SK-N-SH (cell line): Measurements from ENCODE around the gene PEX3. TPM values are rescaled to one million over a fixed set of nuclear protein-coding genes. Genes with fewer than 3 reads are reported as not detected.

ENCODE experiments used
- CTCF ChIA-PET: fragments of 300-600, 350-600 bp; formaldehyde crosslinking; extraction: SDS; loops from one replicate; lab custom pipeline; 2021; lab: Yijun Ruan, JAX
- POLR2A ChIA-PET: fragments of 350-600 bp; sonication (Branson Sonifier 250); formaldehyde crosslinking; extraction: SDS; loops from one replicate; lab custom pipeline; 2020; ENCODE audit warnings: antibody characterized with exemption, inconsistent platforms; lab: Yijun Ruan, JAX
- DNase-seq: peaks from one replicate; pipeline ENCODE4 v3.0.0; 2012
- H2AFZ ChIP-seq: fragments of 200-600 bp; sonication (generic); 2 replicates; pipeline ENCODE4 v1.8.1; 2016; ENCODE audit warnings: antibody characterized with exemption, mild to moderate bottlenecking, low read depth
- H3F3A ChIP-seq: fragments of 200-600 bp; sonication (generic); replicated peaks from 2 replicates; pipeline ENCODE3; 2016; ENCODE audit warnings: antibody characterized with exemption, mild to moderate bottlenecking; ENCODE audit not compliant: insufficient read depth
- H3K27ac ChIP-seq, 2 experiments: fragments of 200-500 bp in 1 of 2; fragments of 200-600 bp in 1 of 2; sonication (Bioruptor generic) in 1 of 2; sonication (generic), shearing (Covaris generic) in 1 of 2; 2 replicates each; pipeline versions ENCODE4 v1.5.1 to v1.6.1; 2014 to 2016; ENCODE audit warnings: low read depth in 2 of 2, inconsistent platforms in 1 of 2, low read length in 1 of 2, mild to moderate bottlenecking in 1 of 2, mixed read lengths in 1 of 2
- H3K27me3 ChIP-seq: fragments of 200-600 bp; sonication (generic), shearing (Covaris generic); 2 replicates; pipeline ENCODE4 v1.6.1; 2016; ENCODE audit warnings: mixed run types; ENCODE audit not compliant: insufficient read depth
- H3K36me3 ChIP-seq, 2 experiments: fragments of 200-500 bp in 1 of 2; fragments of 200-600 bp in 1 of 2; sonication (Bioruptor generic) in 1 of 2; sonication (generic) in 1 of 2; replicated peaks in 1 of 2; 2 replicates each; pipeline versions ENCODE3 to v1.5.1; 2014 to 2016; ENCODE audit warnings: low read length in 1 of 2, mild to moderate bottlenecking in 1 of 2; ENCODE audit not compliant: insufficient read depth in 2 of 2, control insufficient read depth in 1 of 2
- H3K4me1 ChIP-seq, 2 experiments: fragments of 200-500 bp in 1 of 2; fragments of 200-600 bp in 1 of 2; sonication (Bioruptor generic) in 1 of 2; sonication (generic), shearing (Covaris generic) in 1 of 2; 2 replicates each; pipeline versions ENCODE4 v1.5.1 to v1.6.1; 2014 to 2016; ENCODE audit warnings: low read depth in 1 of 2, low read length in 1 of 2, mixed run types in 1 of 2; ENCODE audit not compliant: insufficient read depth in 2 of 2, control insufficient read depth in 1 of 2
- H3K4me2 ChIP-seq: fragments of 200-600 bp; sonication (generic), shearing (Covaris generic); 2 replicates; pipeline ENCODE4 v1.6.1; 2017; ENCODE audit warnings: mixed run types
- H3K4me3 ChIP-seq, 2 experiments: fragments of 200-500 bp in 1 of 2; fragments of 200-600 bp in 1 of 2; sonication (Bioruptor generic) in 1 of 2; sonication (generic), shearing (Covaris generic) in 1 of 2; 2 replicates each; pipeline versions ENCODE4 v1.5.1 to v1.8.1; 2014 to 2016; ENCODE audit warnings: low read depth in 2 of 2, inconsistent platforms in 1 of 2, low read length in 1 of 2, mild to moderate bottlenecking in 1 of 2, mixed read lengths in 1 of 2, moderate library complexity in 1 of 2
- H3K79me2 ChIP-seq: fragments of 200-600 bp; sonication (generic); 2 replicates; pipeline ENCODE4 v1.8.1; 2017; ENCODE audit warnings: mild to moderate bottlenecking; ENCODE audit not compliant: insufficient read depth
- H3K9ac ChIP-seq: fragments of 200-600 bp; sonication (generic); 2 replicates; pipeline ENCODE4 v1.6.1; 2017; ENCODE audit warnings: mixed run types
- H3K9me2 ChIP-seq: fragments of 200-600 bp; sonication (generic); 2 replicates; pipeline ENCODE4 v1.6.1; 2017; ENCODE audit warnings: mixed run types
- H3K9me3 ChIP-seq: fragments of 200-600 bp; sonication (generic); 2 replicates; pipeline ENCODE4 v1.6.1; 2017; ENCODE audit warnings: mixed run types, mild to moderate bottlenecking, moderate library complexity
- H4K20me1 ChIP-seq: fragments of 200-600 bp; sonication (generic); 2 replicates; pipeline ENCODE4 v1.6.1; 2017; ENCODE audit warnings: mild to moderate bottlenecking, mixed run types; ENCODE audit not compliant: insufficient read depth
- ELF1 ChIP-seq: IDR thresholded peaks from 2 replicates; pipeline ENCODE4 v1.4.0; 2012
- GABPA ChIP-seq: IDR thresholded peaks from 2 replicates; pipeline ENCODE4 v1.4.0; 2012; ENCODE audit warnings: low read depth, mild to moderate bottlenecking
- MEF2A ChIP-seq: IDR thresholded peaks from 2 replicates; pipeline ENCODE4 v1.4.0; 2012; ENCODE audit warnings: low read depth, borderline replicate concordance
- MXI1 ChIP-seq: IDR thresholded peaks from 2 replicates; pipeline ENCODE4 v1.6.1; 2012; ENCODE audit warnings: mild to moderate bottlenecking, low read depth, low read length, improper control_type of control experiment
- NFIC ChIP-seq: IDR thresholded peaks from 2 replicates; pipeline ENCODE4 v1.4.0; 2012; ENCODE audit warnings: borderline replicate concordance
- PBX3 ChIP-seq: IDR thresholded peaks from 2 replicates; pipeline ENCODE4; 2012
- RCOR1 ChIP-seq: fragments of 150-350 bp; IDR thresholded peaks from 2 replicates; pipeline ENCODE4 v1.6.1; 2017; ENCODE audit warnings: antibody characterized with exemption, low read length
- TCF12 ChIP-seq: IDR thresholded peaks from 2 replicates; pipeline ENCODE4 v1.4.0; 2012
- TEAD4 ChIP-seq: IDR thresholded peaks from 2 replicates; pipeline ENCODE4 v1.4.0; 2012; ENCODE audit warnings: mild to moderate bottlenecking, borderline replicate concordance; ENCODE audit not compliant: insufficient read depth
- WGBS: methylation state at CpG from one replicate; pipeline ENCODE4 v1.1.6; 2017; ENCODE audit warnings: low lambda C conversion rate; 5-methylcytosine and 5-hydroxymethylcytosine counted together
- polyA plus RNA-seq, 3 experiments: library from polyadenylated mRNA; depleted of rRNA; stranded (reverse); fragments of >200 nt; gene quantifications; 2 replicates each; pipeline ENCODE4 v1.2.3, GENCODE V29; 2012

PEX3 gene
- polyA plus RNA-seq, 1 of the 3 experiments (the other 2 are of a cell fraction), result 14.1 TPM

GRCh38 chr6:143408787-143409162 lies 41.8 kb upstream of the PEX3 start:
- POLR2A ChIA-PET, result no interaction called here
- no peaks in the 10 kb centered on the region for H3K36me3 ChIP-seq
- no peaks in the 10 kb centered on the region for H3K27me3 ChIP-seq
- H4K20me1 ChIP-seq, result no peaks in the 10 kb centered on the region
- no peak overlapping the region for H3K9ac ChIP-seq
- no peak overlapping the region for H3K4me3 ChIP-seq
- H3K4me2 ChIP-seq, result no peak overlapping the region
- no peak for DNase-seq
- H3K27ac ChIP-seq, result no peak overlapping the region; a peak in 1 of 4 replicates
- no peaks in the 10 kb centered on the region for H3K9me3 ChIP-seq
- H3K4me1 ChIP-seq, result no peaks in the 10 kb centered on the region
- TF ChIP-seq RCOR1 (no peak), GABPA (no peak), ELF1 (no peak), MEF2A (no peak), NFIC (no peak), MXI1 (no peak)
- TF ChIP-seq, all 33 proteins: peak for 0
- Histone ChIP-seq H3K79me2 (no peaks in the 10 kb centered on the region), H3F3A (peaks cover 12% of the 10 kb centered on the region), H2AFZ (no peak overlapping the region), H3K9me2 (no peaks in the 10 kb centered on the region)
- CTCF ChIA-PET, result interaction anchor here (1.0 kb wide), 1 partner anchor 843 kb away, joined by 3 read pairs; no protein-coding TSS in a partner anchor

- Histone ChIP-seq H3K27me3 (no peaks in the 10 kb centered on the region), H3K4me3 (no peak overlapping the region), H3K9me2 (no peaks in the 10 kb centered on the region), H3K9ac (no peak overlapping the region)
- CTCF ChIA-PET, result no interaction called here
- DNase-seq, result no peak
- POLR2A ChIA-PET, result no interaction called here
- peak; percentile 39; the same call in 1 of the 2 replicates for TF ChIP-seq TCF12
- TF ChIP-seq TEAD4, result no peak
- peak; percentile 13; the same call in 1 of the 2 replicates for TF ChIP-seq PBX3
- TF ChIP-seq, all 33 proteins: peak for 2
- Histone ChIP-seq H3K4me1 (no peaks in the 10 kb centered on the region), H2AFZ (no peak overlapping the region), H3F3A (peaks cover 12% of the 10 kb centered on the region), H3K9me3 (no peaks in the 10 kb centered on the region), H3K79me2 (no peaks in the 10 kb centered on the region), H3K36me3 (no peaks in the 10 kb centered on the region), H3K4me2 (0 out of 2 replicates have a peak overlapping the region, but pooled peaks have one; percentile 7), H4K20me1 (no peaks in the 10 kb centered on the region), H3K27ac (peak overlapping the region in 1 of 2 experiments; percentile 56; a peak in 2 of 4 replicates)
- WGBS, result 47% methylated on average over 1 of the region's 1 CpG
Observed at GRCh38 chr6:143410859-143411270, 39.7 kb upstream of the PEX3 start.

- no peaks in the 10 kb centered on the region for H3K79me2 ChIP-seq
- H3K27ac ChIP-seq, result no peak overlapping the region
- no peaks in the 10 kb centered on the region for H3K4me1 ChIP-seq
- WGBS, result 95% methylated on average over 3 of the region's 3 CpGs
- ChIA-PET CTCF (interaction anchor here (0.9 to 3.8 kb wide), 3 partner anchors 9 to 939 kb away, joined by 3 to 19 read pairs (median 4); no protein-coding TSS in a partner anchor), POLR2A (no interaction called here)
- H3K9me3 ChIP-seq, result no peaks in the 10 kb centered on the region
- no peaks in the 10 kb centered on the region for H4K20me1 ChIP-seq
- H3K36me3 ChIP-seq, result no peaks in the 10 kb centered on the region
- H2AFZ ChIP-seq, result no peak overlapping the region
- H3F3A ChIP-seq, result peaks cover 8% of the 10 kb centered on the region
- no peak overlapping the region for H3K9ac ChIP-seq
- no peak overlapping the region for H3K4me3 ChIP-seq
- DNase-seq, result no peak
- no peak overlapping the region for H3K4me2 ChIP-seq
- no peaks in the 10 kb centered on the region for H3K27me3 ChIP-seq
- TF ChIP-seq TCF12, result no peak
- no peaks in the 10 kb centered on the region for H3K9me2 ChIP-seq
Observed at GRCh38 chr6:143414769-143415168, 35.8 kb upstream of the PEX3 start.
